ENCODE results near the gene ZFR2. TPM values are rescaled to one million over a fixed set of nuclear protein-coding genes. Genes with fewer than 3 reads are reported as not detected.

The ZFR2 gene
- polyA plus RNA-seq, 3 donors: not detected

DNA sequence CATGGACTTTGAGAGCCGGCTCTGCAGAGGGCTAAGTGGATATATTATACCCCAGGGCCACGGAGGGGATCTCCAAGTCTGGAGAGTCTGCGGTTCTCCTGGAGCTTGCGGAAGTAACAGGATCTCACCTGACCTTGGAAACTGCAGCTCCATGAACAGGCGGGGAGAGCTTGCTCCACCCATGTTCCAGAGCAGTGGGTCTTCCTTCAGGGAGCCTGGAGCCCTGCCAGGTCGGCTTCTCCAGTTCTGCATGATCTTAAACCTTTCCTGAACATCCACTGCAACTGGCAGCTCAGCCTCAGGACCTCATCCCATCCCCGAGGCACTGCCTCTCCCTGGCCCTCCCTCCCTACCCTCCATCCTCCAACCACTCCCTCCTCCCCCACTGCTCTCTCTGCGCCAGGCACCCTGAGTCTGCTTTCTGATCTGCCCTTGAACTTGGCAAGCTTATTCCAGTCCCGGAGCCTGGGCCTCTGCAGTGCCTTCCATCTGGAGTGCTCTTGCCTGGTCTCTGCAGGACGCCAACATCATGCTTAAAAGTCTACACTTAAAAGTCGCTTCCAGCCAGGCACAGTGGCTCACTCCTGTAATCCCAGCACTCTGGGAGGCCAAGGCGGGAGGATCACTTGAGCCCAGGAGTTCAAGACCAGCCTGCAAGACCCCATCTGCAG lies 24.8 kb upstream of the ZFR2 start:
- Histone ChIP-seq H3K9me3 (replicated peaks in 1 of 2; ENCODE audit: control insufficient read depth in 1 of 2, insufficient read depth in 1 of 2, low read length in 2 of 2) (peaks cover 0 to 4% of the 10 kb centered on the region in 2 donors), H2AFZ (ENCODE audit: insufficient read depth, low read depth, low read length, poor library complexity, severe bottlenecking) (no peak overlapping the region), H3K4me1 (ENCODE audit: control insufficient read depth in 1 of 2, insufficient read depth in 2 of 2, low read length in 2 of 2) (no peaks in the 10 kb centered on the region), H3K27me3 (ENCODE audit: control insufficient read depth in 2 of 2, insufficient read depth in 2 of 2, low read length in 2 of 2) (no peaks in the 10 kb centered on the region), H3K9ac (ENCODE audit: insufficient read depth, low read length, poor library complexity, severe bottlenecking) (no peak overlapping the region), H3K27ac (ENCODE audit: low read depth in 1 of 2, low read length in 2 of 2) (no peak overlapping the region), H3K36me3 (replicated peaks in 1 of 2; ENCODE audit: control insufficient read depth in 1 of 2, insufficient read depth in 2 of 2, low read length in 2 of 2) (no peaks in the 10 kb centered on the region), H3K4me2 (replicated peaks; ENCODE audit: extremely low read depth, low read length, poor library complexity, severe bottlenecking) (no peak overlapping the region), H3K4me3 (replicated peaks in 1 of 3; ENCODE audit: low read depth in 2 of 3, low read length in 3 of 3) (no peak overlapping the region), H4K20me1 (ENCODE audit: insufficient read depth, low read length) (no peaks in the 10 kb centered on the region), H3K79me2 (ENCODE audit: insufficient read depth, low read length) (no peaks in the 10 kb centered on the region)
- no peaks in the 10 kb centered on the region for H3K4me1 Mint-ChIP-seq
- intact Hi-C loops (cut with micrococcal nuclease): no loop called here
- H3K27me3 Mint-ChIP-seq (ENCODE audit: low read depth in 3 of 3): peaks cover 1 to 6% (median 5%) of the 10 kb centered on the region in 3 donors
- no peak for DNase-seq
- H3K9me3 Mint-ChIP-seq: peaks cover 2 to 8% (median 3%) of the 10 kb centered on the region in 7 donors
- WGBS (ENCODE audit: insufficient coverage): 84% methylated on average over 12 of the region's 12 CpGs
- H3K4me3 Mint-ChIP-seq: no peak overlapping the region
- TF ChIP-seq, protein P1, sequence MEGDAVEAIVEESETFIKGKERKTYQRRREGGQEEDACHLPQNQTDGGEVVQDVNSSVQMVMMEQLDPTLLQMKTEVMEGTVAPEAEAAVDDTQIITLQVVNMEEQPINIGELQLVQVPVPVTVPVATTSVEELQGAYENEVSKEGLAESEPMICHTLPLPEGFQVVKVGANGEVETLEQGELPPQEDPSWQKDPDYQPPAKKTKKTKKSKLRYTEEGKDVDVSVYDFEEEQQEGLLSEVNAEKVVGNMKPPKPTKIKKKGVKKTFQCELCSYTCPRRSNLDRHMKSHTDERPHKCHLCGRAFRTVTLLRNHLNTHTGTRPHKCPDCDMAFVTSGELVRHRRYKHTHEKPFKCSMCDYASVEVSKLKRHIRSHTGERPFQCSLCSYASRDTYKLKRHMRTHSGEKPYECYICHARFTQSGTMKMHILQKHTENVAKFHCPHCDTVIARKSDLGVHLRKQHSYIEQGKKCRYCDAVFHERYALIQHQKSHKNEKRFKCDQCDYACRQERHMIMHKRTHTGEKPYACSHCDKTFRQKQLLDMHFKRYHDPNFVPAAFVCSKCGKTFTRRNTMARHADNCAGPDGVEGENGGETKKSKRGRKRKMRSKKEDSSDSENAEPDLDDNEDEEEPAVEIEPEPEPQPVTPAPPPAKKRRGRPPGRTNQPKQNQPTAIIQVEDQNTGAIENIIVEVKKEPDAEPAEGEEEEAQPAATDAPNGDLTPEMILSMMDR (IDR thresholded peaks at IDR 0.05): no peak
- no peaks in the 10 kb centered on the region for H3K36me3 Mint-ChIP-seq
- H3K27ac Mint-ChIP-seq: no peak overlapping the region

DNA sequence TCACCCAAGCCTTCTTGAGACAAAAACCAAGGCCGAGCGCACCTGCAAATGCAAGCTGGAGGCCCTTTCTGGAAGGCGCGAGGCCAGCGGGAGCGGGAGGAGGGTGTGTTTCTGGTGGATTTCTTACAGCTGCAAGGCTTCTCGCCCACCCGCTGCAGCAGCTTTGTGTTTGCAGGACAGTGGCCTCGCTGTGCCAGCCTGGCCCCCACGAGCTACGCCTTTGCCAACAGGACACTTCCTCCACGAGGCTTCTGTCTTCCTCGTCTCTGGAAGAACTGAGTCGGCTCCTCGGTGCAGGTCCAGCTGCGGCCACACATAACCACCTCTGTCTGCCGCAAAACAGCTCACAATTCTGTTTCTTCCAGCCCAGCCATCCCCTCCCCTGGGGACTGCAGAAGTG lies 21.8 kb upstream of the ZFR2 start:
- TF ChIP-seq, protein P1 (IDR thresholded peaks at IDR 0.05): no peak
- Mint-ChIP-seq H3K9me3 (peaks cover 0 to 2% (median 2%) of the 10 kb centered on the region in 7 donors), H3K4me3 (no peak overlapping the region), H3K4me1 (no peaks in the 10 kb centered on the region), H3K27ac (no peak overlapping the region), H3K27me3 (ENCODE audit: low read depth in 3 of 3) (peaks cover 1 to 13% (median 2%) of the 10 kb centered on the region in 3 donors), H3K36me3 (no peaks in the 10 kb centered on the region)
- DNase-seq: no peak
- H3K4me1 ChIP-seq (ENCODE audit: control insufficient read depth in 1 of 2, insufficient read depth in 2 of 2, low read length in 2 of 2): no peaks in the 10 kb centered on the region
- H2AFZ ChIP-seq (ENCODE audit: insufficient read depth, low read depth, low read length, poor library complexity, severe bottlenecking): no peak overlapping the region
- no peak overlapping the region for H3K9ac ChIP-seq (ENCODE audit: insufficient read depth, low read length, poor library complexity, severe bottlenecking)
- no peaks in the 10 kb centered on the region for H3K27me3 ChIP-seq (ENCODE audit: control insufficient read depth in 2 of 2, insufficient read depth in 2 of 2, low read length in 2 of 2)
- H4K20me1 ChIP-seq (ENCODE audit: insufficient read depth, low read length): no peaks in the 10 kb centered on the region
- H3K4me2 ChIP-seq (replicated peaks; ENCODE audit: extremely low read depth, low read length, poor library complexity, severe bottlenecking): no peak overlapping the region
- H3K79me2 ChIP-seq (ENCODE audit: insufficient read depth, low read length): no peaks in the 10 kb centered on the region
- H3K36me3 ChIP-seq (replicated peaks in 1 of 2; ENCODE audit: control insufficient read depth in 1 of 2, insufficient read depth in 2 of 2, low read length in 2 of 2): no peaks in the 10 kb centered on the region
- intact Hi-C loops (cut with micrococcal nuclease): no loop called here
- no peak overlapping the region for H3K4me3 ChIP-seq (replicated peaks in 1 of 3; ENCODE audit: low read depth in 2 of 3, low read length in 3 of 3)
- no peak overlapping the region for H3K27ac ChIP-seq (ENCODE audit: low read depth in 1 of 2, low read length in 2 of 2)
- 87% methylated on average over 17 of the region's 17 CpGs for WGBS (ENCODE audit: insufficient coverage)
- no peaks in the 10 kb centered on the region for H3K9me3 ChIP-seq (replicated peaks in 1 of 2; ENCODE audit: control insufficient read depth in 1 of 2, insufficient read depth in 1 of 2, low read length in 2 of 2)
